ENCODE results near the gene PATJ.
"Not testable (repeated sequence)": the region's sequence is repeated elsewhere in the genome, so short reads cannot be mapped to it uniquely, and the experiment has no call there.

DNA sequence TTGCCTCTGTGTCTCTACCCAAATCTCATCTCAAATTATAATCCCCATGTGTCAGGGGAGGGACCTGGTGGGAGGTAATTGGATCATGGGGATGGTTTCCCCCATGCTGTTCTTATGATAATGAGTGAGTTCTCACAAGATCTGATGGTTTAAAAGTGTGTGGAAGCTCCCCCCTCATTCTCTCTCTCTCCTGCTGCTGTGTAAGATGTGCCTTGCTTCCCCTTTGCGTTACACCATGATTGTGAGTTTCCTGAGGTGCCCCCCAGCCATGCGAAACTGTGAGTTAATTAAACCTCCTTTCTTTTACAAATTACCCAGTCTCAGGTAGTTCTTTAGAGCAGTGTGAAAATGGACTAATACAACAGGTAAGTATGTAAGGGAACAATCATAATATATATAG is 102.4 kb downstream of the PATJ start:
- not testable (repeated sequence) for TF ChIP-seq CTCF (IDR thresholded peaks at IDR 0.05); ZNF317 (CRISPR knock-in tag; IDR thresholded peaks at IDR 0.05; ENCODE audit: borderline replicate concordance, low read depth); ELF4 (CRISPR knock-in tag; IDR thresholded peaks at IDR 0.05; ENCODE audit: low read depth); ZNF232 (CRISPR knock-in tag; IDR thresholded peaks at IDR 0.05); ETV6 (CRISPR knock-in tag; IDR thresholded peaks at IDR 0.05); CBFB (CRISPR knock-in tag; IDR thresholded peaks at IDR 0.05; ENCODE audit: low read depth); NR2C2 (CRISPR knock-in tag; IDR thresholded peaks at IDR 0.05); SP1 (CRISPR knock-in tag; conservative IDR thresholded peaks at IDR 0.05)
- TF ChIP-seq ZBTB43 (CRISPR knock-in tag; IDR thresholded peaks at IDR 0.05) = peak; percentile 64; the same call in 1 of the 2 replicates

Data from WTC11 (cell line).